ENCODE measurements around the gene UMAD1. TPM values are rescaled to one million over a fixed set of nuclear protein-coding genes. Genes with fewer than 3 reads are reported as not detected.
"Not testable (repeated sequence)": the region's sequence is repeated elsewhere in the genome, so short reads cannot be mapped to it uniquely, and the experiment has no call there.

The UMAD1 gene
- total RNA-seq, 6 experiments from 2014 or later: 7.6 to 15.3 (median 9.5) TPM

DNA sequence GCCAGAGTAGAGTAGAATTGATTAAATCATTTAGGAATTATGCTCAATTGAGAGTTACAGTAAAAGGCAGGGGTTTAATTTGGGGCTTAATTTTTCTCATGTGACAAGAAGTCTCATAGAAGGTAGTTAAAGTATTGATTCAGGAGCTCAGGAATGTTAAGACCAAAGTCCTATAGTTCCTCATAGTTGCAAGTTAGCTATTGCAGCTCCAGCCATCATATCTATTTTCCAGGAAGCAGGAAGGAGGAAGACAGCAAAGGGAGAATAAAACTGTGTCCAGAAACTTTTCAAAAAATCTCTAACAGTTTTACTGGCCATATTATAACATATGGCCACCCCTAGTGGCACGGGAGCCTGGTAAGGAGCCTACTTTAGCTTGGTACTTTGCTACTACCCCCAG is 174.8 kb downstream of the UMAD1 start:
- no peaks in the 10 kb centered on the region for H3K36me3 ChIP-seq
- H3K4me3 ChIP-seq: no peak overlapping the region
- no peaks in the 10 kb centered on the region for H3K9me3 ChIP-seq
- no peak overlapping the region for H3K27ac ChIP-seq
- no peaks in the 10 kb centered on the region for H3K27me3 ChIP-seq
- WGBS (ENCODE audit: insufficient coverage, low coverage, low lambda C conversion rate, missing lambda C conversion rate): 100% methylated on average over 1 of the region's 1 CpG
- no peak for TF ChIP-seq POLR2A (IDR thresholded peaks at IDR 0.05)
- TF ChIP-seq, protein P1, sequence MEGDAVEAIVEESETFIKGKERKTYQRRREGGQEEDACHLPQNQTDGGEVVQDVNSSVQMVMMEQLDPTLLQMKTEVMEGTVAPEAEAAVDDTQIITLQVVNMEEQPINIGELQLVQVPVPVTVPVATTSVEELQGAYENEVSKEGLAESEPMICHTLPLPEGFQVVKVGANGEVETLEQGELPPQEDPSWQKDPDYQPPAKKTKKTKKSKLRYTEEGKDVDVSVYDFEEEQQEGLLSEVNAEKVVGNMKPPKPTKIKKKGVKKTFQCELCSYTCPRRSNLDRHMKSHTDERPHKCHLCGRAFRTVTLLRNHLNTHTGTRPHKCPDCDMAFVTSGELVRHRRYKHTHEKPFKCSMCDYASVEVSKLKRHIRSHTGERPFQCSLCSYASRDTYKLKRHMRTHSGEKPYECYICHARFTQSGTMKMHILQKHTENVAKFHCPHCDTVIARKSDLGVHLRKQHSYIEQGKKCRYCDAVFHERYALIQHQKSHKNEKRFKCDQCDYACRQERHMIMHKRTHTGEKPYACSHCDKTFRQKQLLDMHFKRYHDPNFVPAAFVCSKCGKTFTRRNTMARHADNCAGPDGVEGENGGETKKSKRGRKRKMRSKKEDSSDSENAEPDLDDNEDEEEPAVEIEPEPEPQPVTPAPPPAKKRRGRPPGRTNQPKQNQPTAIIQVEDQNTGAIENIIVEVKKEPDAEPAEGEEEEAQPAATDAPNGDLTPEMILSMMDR (IDR thresholded peaks at IDR 0.05): no peak
- DNase-seq: no peak
- intact Hi-C loops (cut with DNase I): no loop called here
- no peak for ATAC-seq
- H3K4me1 ChIP-seq: peaks cover 0 to 10% (median 0%) of the 10 kb centered on the region in 4 donors

DNA sequence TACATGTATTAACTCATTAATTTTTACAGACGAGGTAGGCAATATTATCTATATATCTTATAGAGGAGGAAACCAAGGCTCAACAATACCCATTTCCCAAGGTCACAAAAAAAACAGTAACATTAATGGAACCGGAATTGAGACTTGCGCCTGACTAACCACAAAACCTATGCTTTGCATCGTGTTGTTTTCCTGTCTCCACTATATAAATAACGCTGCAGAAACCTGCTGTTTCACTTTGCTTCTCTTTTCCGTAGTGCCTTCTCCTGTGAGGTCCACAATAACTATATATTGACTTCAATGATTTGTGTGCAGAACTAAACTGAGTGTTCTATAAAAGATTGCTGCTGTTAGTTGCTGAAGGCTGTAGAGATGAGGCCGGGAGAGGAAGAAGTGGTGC is 175.5 kb downstream of the UMAD1 start:
- intact Hi-C loops (cut with DNase I): no loop called here
- Histone ChIP-seq H3K27me3 (no peaks in the 10 kb centered on the region), H3K4me3 (no peak overlapping the region), H3K27ac (no peak overlapping the region), H3K36me3 (no peaks in the 10 kb centered on the region), H3K4me1 (peaks cover 0 to 10% (median 0%) of the 10 kb centered on the region in 4 donors), H3K9me3 (no peaks in the 10 kb centered on the region)
- DNase-seq: no peak
- no peak for ATAC-seq
- TF ChIP-seq, protein P1 (IDR thresholded peaks at IDR 0.05): no peak
- TF ChIP-seq POLR2A (IDR thresholded peaks at IDR 0.05): no peak
- 53% methylated on average over 7 of the region's 7 CpGs for WGBS (ENCODE audit: insufficient coverage, low coverage, low lambda C conversion rate, missing lambda C conversion rate)

DNA sequence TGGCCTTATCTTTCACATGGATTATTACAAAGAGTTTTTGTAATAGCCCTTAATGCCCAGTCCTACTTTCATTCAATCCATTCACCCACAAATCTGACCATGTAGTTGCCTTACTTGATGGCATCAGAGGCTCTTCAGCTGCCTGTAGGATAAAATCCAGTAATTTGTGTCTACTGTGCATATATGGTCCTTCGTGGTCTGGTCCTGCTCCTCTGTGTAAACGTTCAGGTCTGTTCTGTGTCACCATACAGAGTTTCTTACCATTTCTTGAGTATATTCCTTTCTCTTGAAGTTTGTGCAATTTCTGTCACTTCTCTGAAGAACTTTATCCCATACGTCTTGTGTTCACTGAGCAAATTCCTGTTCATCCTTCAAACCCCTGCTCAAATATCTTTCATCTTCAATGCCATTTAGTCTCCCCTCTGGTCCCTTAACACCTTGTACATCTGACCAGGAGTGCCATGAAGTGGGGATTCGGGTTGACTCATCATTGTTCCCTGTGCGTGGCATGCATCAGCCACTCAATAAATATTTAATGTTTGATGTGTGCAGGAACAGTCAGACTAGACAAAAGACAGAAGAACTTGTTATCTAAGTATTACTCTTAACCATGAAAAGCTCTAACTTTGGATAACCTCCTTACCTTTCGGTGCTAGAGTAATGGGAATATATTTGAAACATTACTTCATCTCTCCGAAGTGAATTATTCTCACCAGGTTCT is 176.4 kb downstream of the UMAD1 start:
- Histone ChIP-seq H3K27me3 (no peaks in the 10 kb centered on the region), H3K9me3 (no peaks in the 10 kb centered on the region), H3K4me1 (peaks cover 0 to 4% (median 0%) of the 10 kb centered on the region in 4 donors), H3K36me3 (no peaks in the 10 kb centered on the region), H3K4me3 (no peak overlapping the region), H3K27ac (no peak overlapping the region)
- intact Hi-C loops (cut with DNase I): no loop called here
- peak in 1 of 4 donors; percentile 20 for ATAC-seq
- no peak for TF ChIP-seq POLR2A (IDR thresholded peaks at IDR 0.05)
- TF ChIP-seq, protein P1 (IDR thresholded peaks at IDR 0.05): no peak
- 69% methylated on average over 7 of the region's 7 CpGs for WGBS (ENCODE audit: insufficient coverage, low coverage, low lambda C conversion rate, missing lambda C conversion rate)
- no peak for DNase-seq

DNA sequence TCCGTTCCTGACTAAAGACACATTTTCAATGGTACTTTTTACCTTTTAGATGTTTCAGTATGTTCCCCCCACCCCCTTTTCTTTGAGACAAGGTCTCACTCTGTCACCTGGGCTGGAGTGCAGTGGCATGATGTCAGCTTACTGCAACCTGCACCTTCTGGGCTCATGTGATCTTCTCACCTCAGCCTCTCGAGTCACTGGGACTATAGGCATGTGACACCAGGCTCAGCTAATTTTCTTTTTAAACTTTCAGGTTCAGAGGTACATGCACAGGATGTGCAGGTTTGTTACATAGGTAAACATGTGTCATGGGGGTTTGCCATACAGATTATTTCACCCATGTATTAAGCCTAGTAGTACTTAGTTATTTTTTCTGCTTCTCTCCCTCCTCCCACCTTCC is 177.2 kb downstream of the UMAD1 start:
- DNase-seq (no peak), ATAC-seq (no peak)
- Histone ChIP-seq H3K4me1 (no peaks in the 10 kb centered on the region), H3K27ac (no peak overlapping the region), H3K27me3 (no peaks in the 10 kb centered on the region), H3K4me3 (no peak overlapping the region), H3K9me3 (no peaks in the 10 kb centered on the region), H3K36me3 (no peaks in the 10 kb centered on the region)
- TF ChIP-seq POLR2A (IDR thresholded peaks at IDR 0.05): no peak
- TF ChIP-seq, protein P1 (IDR thresholded peaks at IDR 0.05): no peak
- WGBS (ENCODE audit: insufficient coverage, low coverage, low lambda C conversion rate, missing lambda C conversion rate): 92% methylated on average over 2 of the region's 2 CpGs
- intact Hi-C loops (cut with DNase I): no loop called here

DNA sequence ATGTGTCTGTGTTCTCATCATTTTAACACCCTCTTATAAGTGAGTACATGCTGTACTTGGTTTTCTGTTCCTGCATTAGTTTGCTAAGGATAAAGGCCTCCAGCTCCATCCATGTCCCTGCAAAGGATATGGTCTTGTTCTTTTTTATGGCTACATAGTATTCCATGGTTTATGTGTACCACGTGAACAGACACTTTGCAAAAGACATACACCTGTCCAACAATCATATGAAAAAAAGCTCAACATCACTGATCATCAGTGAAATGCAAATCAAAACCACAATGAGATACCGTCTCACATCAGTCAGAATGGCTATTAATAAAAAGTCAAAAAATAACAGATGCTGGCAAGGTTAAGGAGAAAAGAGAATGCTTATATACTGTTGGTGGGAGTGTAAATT is 177.6 kb downstream of the UMAD1 start:
- H3K9me3 ChIP-seq; intact Hi-C loops (cut with DNase I); H3K4me3 ChIP-seq; H3K27ac ChIP-seq; ATAC-seq; H3K36me3 ChIP-seq; H3K4me1 ChIP-seq; H3K27me3 ChIP-seq; DNase-seq: not testable (repeated sequence)
- 100% methylated on average over 2 of the region's 2 CpGs for WGBS (ENCODE audit: insufficient coverage, low coverage, low lambda C conversion rate, missing lambda C conversion rate)
